ENCODE measurements around the gene CYP2W1. TPM values are rescaled to one million over a fixed set of nuclear protein-coding genes. Genes with fewer than 3 reads are reported as not detected.

The CYP2W1 gene
- total and polyA plus RNA-seq, 3 donors from 2014 or later = 0.61 to 1.2 (median 0.71) TPM

MicroRNAs within 50 kb of the gene (microRNA counts, 767-probe panel; counts per million panel counts)
- 0 to 152 counts per million in 2 donors for microRNA hsa-miR-339-3p
- 0 to 152 counts per million in 2 donors for microRNA hsa-miR-339-5p

Small RNA genes within 50 kb of the gene (microRNA-seq; reads per million reads assigned to microRNA genes)
- gene MIR339 (ENCODE audit: borderline number of aligned reads in 2 of 2, borderline replicate concordance in 1 of 2) = 1,148 to 1,193 reads per million in 2 donors

Small RNA genes within 50 kb of the gene (small RNA-seq; reads per million reads assigned to genes)
- gene MIR339 = 2.6 to 4.9 reads per million in 2 donors

Other genes starting within 250 kb of the CYP2W1 start
- 100 to 1,000 TPM; 167 to 213 TPM for gene SUN1, start 150.7 kb upstream of the CYP2W1 start, total RNA-seq
- gene SUN1, start 150.7 kb upstream of the CYP2W1 start, polyA plus RNA-seq (ENCODE audit: insufficient read depth, low read depth, low replicate concordance) = 173 TPM
- gene GET4, start 106.6 kb upstream of the CYP2W1 start, total RNA-seq = 100 to 1,000 TPM; 128 to 141 TPM
- 89.0 TPM for gene GET4, start 106.6 kb upstream of the CYP2W1 start, polyA plus RNA-seq (ENCODE audit: insufficient read depth, low read depth, low replicate concordance)
- 10 to 100 TPM in 1 of 2 donors, 1 to 10 TPM in 1; 6.1 to 10.9 TPM for gene ADAP1, start 28.5 kb upstream of the CYP2W1 start, total RNA-seq
- gene ADAP1, start 28.5 kb upstream of the CYP2W1 start, polyA plus RNA-seq (ENCODE audit: insufficient read depth, low read depth, low replicate concordance) = 2.4 TPM
- 10 to 100 TPM; 21.6 to 23.5 TPM for gene COX19, start 7.6 kb upstream of the CYP2W1 start, total RNA-seq
- 8.8 TPM for gene COX19, start 7.6 kb upstream of the CYP2W1 start, polyA plus RNA-seq (ENCODE audit: insufficient read depth, low read depth, low replicate concordance)
- gene GPR146, start 61.4 kb downstream of the CYP2W1 start, total RNA-seq = 10 to 100 TPM; 14.2 to 14.4 TPM
- gene GPR146, start 61.4 kb downstream of the CYP2W1 start, polyA plus RNA-seq (ENCODE audit: insufficient read depth, low read depth, low replicate concordance) = 5.3 TPM
- 1 to 10 TPM; 3.2 to 3.4 TPM for gene GPER1, start 104.9 kb downstream of the CYP2W1 start, total RNA-seq
- gene GPER1, start 104.9 kb downstream of the CYP2W1 start, polyA plus RNA-seq (ENCODE audit: insufficient read depth, low read depth, low replicate concordance) = 3.5 TPM
- 10 to 100 TPM; 32.9 to 37.8 TPM for gene ZFAND2A, start 177.0 kb downstream of the CYP2W1 start, total RNA-seq
- gene ZFAND2A, start 177.0 kb downstream of the CYP2W1 start, polyA plus RNA-seq (ENCODE audit: insufficient read depth, low read depth, low replicate concordance) = 61.4 TPM
- under 1 TPM in 1 of 2 donors, not detected in 1; 0.24 TPM for gene UNCX, start 249.7 kb downstream of the CYP2W1 start, total RNA-seq
- gene UNCX, start 249.7 kb downstream of the CYP2W1 start, polyA plus RNA-seq (ENCODE audit: insufficient read depth, low read depth, low replicate concordance) = not detected